Measurements from ENCODE around the gene TDP1. TPM values are rescaled to one million over a fixed set of nuclear protein-coding genes. Genes with fewer than 3 reads are reported as not detected.

Gene TDP1
- total RNA-seq, 2 donors from 2014 or later: 12.0 to 18.2 TPM

DNA sequence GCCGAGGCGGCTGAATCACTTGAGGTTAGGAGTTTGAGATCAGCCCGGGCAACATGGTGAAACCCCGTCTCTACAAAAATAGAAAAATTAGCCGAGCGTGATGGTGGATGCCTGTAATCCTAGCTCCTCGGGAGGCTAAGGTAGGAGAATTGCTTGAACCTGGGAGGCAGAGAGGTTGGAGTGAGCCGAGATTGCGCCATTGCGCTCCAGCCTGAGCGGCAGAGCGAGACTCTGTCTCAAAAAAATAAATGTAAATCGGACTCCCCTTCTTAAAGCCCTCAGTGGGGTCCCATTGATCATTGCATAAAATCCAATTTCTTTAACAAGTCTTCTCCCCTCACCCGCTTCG lies 908 bp downstream of the TDP1 start:
- no peaks in the 10 kb centered on the region for H3K27me3 ChIP-seq (replicated peaks; ENCODE audit: insufficient read depth)
- TF ChIP-seq POLR2A (IDR thresholded peaks at IDR 0.05): no peak
- no peak for TF ChIP-seq POLR2AphosphoS5 (IDR thresholded peaks at IDR 0.05)
- TF ChIP-seq, protein P1, sequence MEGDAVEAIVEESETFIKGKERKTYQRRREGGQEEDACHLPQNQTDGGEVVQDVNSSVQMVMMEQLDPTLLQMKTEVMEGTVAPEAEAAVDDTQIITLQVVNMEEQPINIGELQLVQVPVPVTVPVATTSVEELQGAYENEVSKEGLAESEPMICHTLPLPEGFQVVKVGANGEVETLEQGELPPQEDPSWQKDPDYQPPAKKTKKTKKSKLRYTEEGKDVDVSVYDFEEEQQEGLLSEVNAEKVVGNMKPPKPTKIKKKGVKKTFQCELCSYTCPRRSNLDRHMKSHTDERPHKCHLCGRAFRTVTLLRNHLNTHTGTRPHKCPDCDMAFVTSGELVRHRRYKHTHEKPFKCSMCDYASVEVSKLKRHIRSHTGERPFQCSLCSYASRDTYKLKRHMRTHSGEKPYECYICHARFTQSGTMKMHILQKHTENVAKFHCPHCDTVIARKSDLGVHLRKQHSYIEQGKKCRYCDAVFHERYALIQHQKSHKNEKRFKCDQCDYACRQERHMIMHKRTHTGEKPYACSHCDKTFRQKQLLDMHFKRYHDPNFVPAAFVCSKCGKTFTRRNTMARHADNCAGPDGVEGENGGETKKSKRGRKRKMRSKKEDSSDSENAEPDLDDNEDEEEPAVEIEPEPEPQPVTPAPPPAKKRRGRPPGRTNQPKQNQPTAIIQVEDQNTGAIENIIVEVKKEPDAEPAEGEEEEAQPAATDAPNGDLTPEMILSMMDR (IDR thresholded peaks at IDR 0.05): no peak
- WGBS: 27% methylated on average over 15 of the region's 15 CpGs
- peak overlapping the region; percentile 66 to 84 for H3K4me3 ChIP-seq
- no peaks in the 10 kb centered on the region for H3K36me3 ChIP-seq
- no peaks in the 10 kb centered on the region for H3K4me1 ChIP-seq (replicated peaks)
- H3K9me3 ChIP-seq: no peaks in the 10 kb centered on the region
- DNase-seq (ENCODE audit: low spot score): no peak
- intact Hi-C loops (cut with DNase I): no loop called here
- peak overlapping the region; percentile 83 to 84 for H3K27ac ChIP-seq

DNA sequence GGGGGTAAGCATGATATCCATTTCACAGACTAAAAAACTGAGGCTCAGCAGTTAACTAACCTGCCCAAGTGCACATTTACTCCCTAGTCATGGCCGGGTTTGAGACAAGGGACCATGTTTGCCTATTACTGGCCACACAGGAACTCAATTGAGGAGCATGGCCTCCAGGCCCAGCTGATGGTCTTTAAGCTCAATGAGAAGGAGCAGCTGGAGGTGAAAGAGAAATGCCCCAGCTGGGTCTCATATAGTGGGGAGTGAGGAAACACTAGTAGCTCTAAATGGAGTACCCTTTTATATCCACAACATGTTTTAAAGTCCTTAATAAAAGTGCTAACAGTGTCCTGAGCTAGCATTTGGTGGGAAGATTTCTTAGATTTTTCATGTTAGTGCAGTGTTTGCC lies 1.6 kb downstream of the TDP1 start:
- Histone ChIP-seq H3K9me3 (no peaks in the 10 kb centered on the region), H3K27me3 (replicated peaks; ENCODE audit: insufficient read depth) (no peaks in the 10 kb centered on the region), H3K36me3 (no peaks in the 10 kb centered on the region), H3K27ac (no peak overlapping the region), H3K4me3 (no peak overlapping the region), H3K4me1 (replicated peaks) (no peaks in the 10 kb centered on the region)
- intact Hi-C loops (cut with DNase I): no loop called here
- 76% methylated on average over 1 of the region's 1 CpG for WGBS
- DNase-seq (ENCODE audit: low spot score): no peak
- TF ChIP-seq POLR2A (IDR thresholded peaks at IDR 0.05) (no peak), POLR2AphosphoS5 (IDR thresholded peaks at IDR 0.05) (no peak)
- TF ChIP-seq, protein P1 (IDR thresholded peaks at IDR 0.05): no peak

DNA sequence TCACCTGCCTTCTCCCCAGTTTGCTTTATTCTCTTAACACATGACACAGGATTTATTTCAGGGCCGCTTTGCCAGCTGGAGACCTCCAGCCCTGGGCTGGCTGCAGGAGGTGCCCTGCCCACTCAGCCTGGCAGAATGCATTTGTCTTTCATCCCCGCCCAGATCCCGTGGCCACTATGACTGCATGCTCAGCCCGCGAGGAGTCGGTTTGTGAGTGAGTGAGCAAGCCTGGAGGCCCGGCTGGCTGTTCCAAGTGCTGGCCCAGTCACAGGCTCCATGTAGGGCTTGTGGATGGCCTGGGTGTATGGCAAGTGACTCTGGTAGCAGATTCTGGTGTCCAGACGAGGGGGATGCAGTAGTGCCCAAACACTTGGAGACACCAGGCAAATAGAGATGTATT lies 2.1 kb downstream of the TDP1 start:
- WGBS: 94% methylated on average over 8 of the region's 8 CpGs
- H3K36me3 ChIP-seq: no peaks in the 10 kb centered on the region
- H3K9me3 ChIP-seq: no peaks in the 10 kb centered on the region
- H3K4me1 ChIP-seq (replicated peaks): no peaks in the 10 kb centered on the region
- H3K4me3 ChIP-seq: no peak overlapping the region
- TF ChIP-seq POLR2AphosphoS5 (IDR thresholded peaks at IDR 0.05): no peak
- no peak for TF ChIP-seq POLR2A (IDR thresholded peaks at IDR 0.05)
- TF ChIP-seq, protein P1 (IDR thresholded peaks at IDR 0.05): no peak
- no peak for DNase-seq (ENCODE audit: low spot score)
- no peak overlapping the region for H3K27ac ChIP-seq
- H3K27me3 ChIP-seq (replicated peaks; ENCODE audit: insufficient read depth): no peaks in the 10 kb centered on the region
- intact Hi-C loops (cut with DNase I): no loop called here

DNA sequence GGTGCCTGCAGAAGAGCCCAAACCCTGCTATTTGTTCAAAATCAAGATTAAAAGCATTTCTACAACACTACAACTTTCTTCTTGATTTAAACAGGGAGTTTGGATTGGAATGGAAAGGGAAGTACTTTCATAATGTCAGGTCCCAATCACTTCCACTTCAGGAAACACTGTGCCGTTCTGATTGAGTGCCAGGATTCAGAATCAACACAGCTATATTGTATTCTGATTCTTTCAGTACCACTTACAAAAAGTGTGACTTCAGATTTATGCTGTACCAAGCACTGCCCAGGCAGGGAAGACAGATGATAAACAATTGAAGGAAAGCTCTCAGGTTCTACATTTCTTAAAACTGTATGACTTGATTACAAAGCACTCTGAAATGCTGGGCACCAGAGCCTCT lies 3.2 kb downstream of the TDP1 start:
- no peak for TF ChIP-seq POLR2AphosphoS5 (IDR thresholded peaks at IDR 0.05)
- TF ChIP-seq, protein P1 (IDR thresholded peaks at IDR 0.05): no peak
- TF ChIP-seq POLR2A (IDR thresholded peaks at IDR 0.05): no peak
- intact Hi-C loops (cut with DNase I): no loop called here

DNA sequence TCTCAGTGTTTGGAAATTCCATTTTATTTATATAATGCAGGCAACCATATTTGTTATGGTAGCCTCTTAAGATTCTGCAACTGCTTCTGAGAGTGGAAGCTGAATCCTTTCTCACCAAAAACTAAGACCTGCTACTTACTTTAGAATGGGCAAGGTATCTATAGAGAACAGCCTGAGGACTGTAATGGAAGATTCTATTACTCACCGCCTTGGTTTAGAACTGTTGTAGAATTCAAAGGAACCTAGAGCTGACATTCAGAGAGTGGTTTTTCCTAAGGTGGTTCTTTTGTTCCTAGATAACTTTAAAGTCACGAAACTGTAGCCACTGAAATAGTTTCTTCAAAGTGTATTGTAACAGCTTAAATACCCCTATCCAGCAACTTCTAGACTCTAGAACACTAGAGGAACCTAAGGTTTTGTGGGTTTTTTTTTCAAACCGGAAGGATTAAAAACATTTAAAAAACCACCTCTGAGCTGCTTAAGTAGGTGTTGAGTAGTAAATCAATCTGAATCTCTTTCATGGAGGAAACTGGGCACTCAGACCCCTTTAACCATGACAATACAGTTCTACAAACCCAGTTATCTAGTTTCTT lies 4.2 kb downstream of the TDP1 start:
- no peak overlapping the region for H3K4me3 ChIP-seq
- no peaks in the 10 kb centered on the region for H3K9me3 ChIP-seq
- no peak overlapping the region for H3K27ac ChIP-seq
- DNase-seq (ENCODE audit: low spot score): no peak
- 92% methylated on average over 3 of the region's 3 CpGs for WGBS
- intact Hi-C loops (cut with DNase I): no loop called here
- H3K36me3 ChIP-seq: no peaks in the 10 kb centered on the region
- no peaks in the 10 kb centered on the region for H3K27me3 ChIP-seq (replicated peaks; ENCODE audit: insufficient read depth)
- no peaks in the 10 kb centered on the region for H3K4me1 ChIP-seq (replicated peaks)
- TF ChIP-seq POLR2AphosphoS5 (IDR thresholded peaks at IDR 0.05) (no peak), POLR2A (IDR thresholded peaks at IDR 0.05) (no peak)
- TF ChIP-seq, protein P1 (IDR thresholded peaks at IDR 0.05): no peak

More for the DNA sequence above, 3.2 kb downstream of the TDP1 start:
- H3K9me3 ChIP-seq: no peaks in the 10 kb centered on the region
- H3K4me1 ChIP-seq (replicated peaks): no peaks in the 10 kb centered on the region
- WGBS: 88% methylated on average over 1 of the region's 1 CpG
- H3K27me3 ChIP-seq (replicated peaks; ENCODE audit: insufficient read depth): no peaks in the 10 kb centered on the region
- no peak overlapping the region for H3K27ac ChIP-seq
- no peaks in the 10 kb centered on the region for H3K36me3 ChIP-seq
- no peak for DNase-seq (ENCODE audit: low spot score)
- H3K4me3 ChIP-seq: no peak overlapping the region

All from prostate gland (tissue), 2 donors.